ENCODE data around the gene CCDC50. TPM values are rescaled to one million over a fixed set of nuclear protein-coding genes. Genes with fewer than 3 reads are reported as not detected.

Gene CCDC50
- total RNA-seq, 1 donor from 2014 or later: 51.2 TPM

- no peak overlapping the region for H3K4me2 ChIP-seq
- peaks cover 2% of the 10 kb centered on the region for H3K27me3 Mint-ChIP-seq (ENCODE audit: insufficient read depth, low read depth)
- H3K9ac ChIP-seq: no peak overlapping the region
- no peaks in the 10 kb centered on the region for H3K79me2 ChIP-seq (ENCODE audit: low read depth)
- no peak overlapping the region for H3K27ac ChIP-seq
- H4K20me1 ChIP-seq (ENCODE audit: low read depth): no peaks in the 10 kb centered on the region
- H3F3A ChIP-seq (ENCODE audit: low read depth): no peaks in the 10 kb centered on the region
- no peak overlapping the region for H2AFZ ChIP-seq (replicated peaks)
- no peak overlapping the region for H3K27ac Mint-ChIP-seq
- H3K4me1 ChIP-seq: no peaks in the 10 kb centered on the region
- no peaks in the 10 kb centered on the region for H3K27me3 ChIP-seq
- no peak overlapping the region for H3K4me3 Mint-ChIP-seq
- no peaks in the 10 kb centered on the region for H3K36me3 ChIP-seq
- no peak for DNase-seq (ENCODE audit: low spot score)
- peaks cover 7% of the 10 kb centered on the region for H3K4me1 Mint-ChIP-seq
- H3K36me3 Mint-ChIP-seq: no peaks in the 10 kb centered on the region
- H3K9me3 ChIP-seq (ENCODE audit: low read depth): no peaks in the 10 kb centered on the region
- no peak overlapping the region for H3K4me3 ChIP-seq
- peaks cover 9% of the 10 kb centered on the region for H3K9me3 Mint-ChIP-seq
- TF ChIP-seq CTCF (IDR thresholded peaks at IDR 0.05) (no peak), EZH2 (IDR thresholded peaks at IDR 0.05) (no peak), EZH2phosphoT487 (IDR thresholded peaks at IDR 0.05) (no peak)
These were observed 95.7 kb downstream of the CCDC50 start for GRCh38 chr3:191424881-191425280.

DNA sequence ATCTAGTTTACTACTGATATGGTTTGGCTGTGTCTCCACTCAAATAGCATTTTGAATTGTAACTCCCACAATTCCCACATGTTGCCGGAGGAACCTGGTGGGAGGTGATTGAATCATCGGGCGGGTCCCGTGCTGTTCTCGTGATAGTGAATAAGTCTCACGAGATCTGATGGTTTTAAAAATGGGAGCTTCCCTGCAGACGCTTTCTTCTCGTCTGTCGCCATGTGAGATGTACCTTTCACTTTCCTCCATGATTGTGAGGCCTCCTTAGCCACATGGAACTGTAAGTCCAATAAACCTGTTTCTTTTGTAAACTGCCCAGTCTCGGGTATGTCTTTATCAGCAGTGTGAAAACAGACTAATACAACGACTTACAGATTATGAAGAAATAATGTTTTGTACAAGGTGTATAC is 96.1 kb downstream of the CCDC50 start:
- no peaks in the 10 kb centered on the region for H4K20me1 ChIP-seq (ENCODE audit: low read depth)
- no peaks in the 10 kb centered on the region for H3K9me3 ChIP-seq (ENCODE audit: low read depth)
- Mint-ChIP-seq H3K4me3 (no peak overlapping the region), H3K9me3 (peaks cover 8% of the 10 kb centered on the region), H3K27ac (no peak overlapping the region), H3K4me1 (peaks cover 7% of the 10 kb centered on the region), H3K27me3 (ENCODE audit: insufficient read depth, low read depth) (peaks cover 2% of the 10 kb centered on the region), H3K36me3 (no peaks in the 10 kb centered on the region)
- H3K36me3 ChIP-seq: no peaks in the 10 kb centered on the region
- no peak overlapping the region for H3K4me2 ChIP-seq
- H3K4me1 ChIP-seq: no peaks in the 10 kb centered on the region
- no peak for TF ChIP-seq EZH2 (IDR thresholded peaks at IDR 0.05)
- TF ChIP-seq EZH2phosphoT487 (IDR thresholded peaks at IDR 0.05): no peak
- no peak for TF ChIP-seq CTCF (IDR thresholded peaks at IDR 0.05)
- H2AFZ ChIP-seq (replicated peaks): no peak overlapping the region
- no peaks in the 10 kb centered on the region for H3K79me2 ChIP-seq (ENCODE audit: low read depth)
- no peak overlapping the region for H3K27ac ChIP-seq
- no peaks in the 10 kb centered on the region for H3F3A ChIP-seq (ENCODE audit: low read depth)
- no peak for DNase-seq (ENCODE audit: low spot score)
- H3K27me3 ChIP-seq: no peaks in the 10 kb centered on the region
- H3K9ac ChIP-seq: no peak overlapping the region
- no peak overlapping the region for H3K4me3 ChIP-seq

DNA sequence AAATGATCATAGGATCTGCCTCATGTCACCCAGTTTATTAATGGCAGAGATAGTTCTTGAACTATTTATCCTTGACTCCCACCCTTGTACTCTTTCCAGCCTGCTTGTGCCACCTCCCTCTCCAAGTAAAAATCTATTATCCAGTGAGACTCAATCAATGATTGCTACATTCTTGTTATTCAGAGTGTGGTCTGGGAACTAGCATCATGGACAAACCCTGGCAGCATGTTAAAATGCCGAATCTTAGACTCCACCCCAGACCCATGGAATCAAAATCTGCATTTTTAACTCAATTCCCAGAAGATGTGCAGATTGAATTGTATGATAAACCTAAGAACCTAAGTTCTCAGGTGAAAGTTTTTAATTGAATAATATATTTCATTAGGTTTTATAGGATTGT is 97.1 kb downstream of the CCDC50 start:
- H2AFZ ChIP-seq (replicated peaks): no peak overlapping the region
- Mint-ChIP-seq H3K36me3 (no peaks in the 10 kb centered on the region), H3K27ac (no peak overlapping the region), H3K4me1 (peaks cover 7% of the 10 kb centered on the region), H3K9me3 (peaks cover 5% of the 10 kb centered on the region), H3K27me3 (ENCODE audit: insufficient read depth, low read depth) (no peaks in the 10 kb centered on the region), H3K4me3 (no peak overlapping the region)
- no peak overlapping the region for H3K27ac ChIP-seq
- no peak overlapping the region for H3K4me3 ChIP-seq
- no peaks in the 10 kb centered on the region for H3K79me2 ChIP-seq (ENCODE audit: low read depth)
- no peaks in the 10 kb centered on the region for H3F3A ChIP-seq (ENCODE audit: low read depth)
- H3K27me3 ChIP-seq: no peaks in the 10 kb centered on the region
- H3K9ac ChIP-seq: no peak overlapping the region
- H3K4me1 ChIP-seq: no peaks in the 10 kb centered on the region
- TF ChIP-seq CTCF (IDR thresholded peaks at IDR 0.05) (no peak), EZH2phosphoT487 (IDR thresholded peaks at IDR 0.05) (no peak), EZH2 (IDR thresholded peaks at IDR 0.05) (no peak)
- DNase-seq (ENCODE audit: low spot score): no peak
- H4K20me1 ChIP-seq (ENCODE audit: low read depth): no peaks in the 10 kb centered on the region
- no peaks in the 10 kb centered on the region for H3K36me3 ChIP-seq
- no peaks in the 10 kb centered on the region for H3K9me3 ChIP-seq (ENCODE audit: low read depth)
- H3K4me2 ChIP-seq: no peak overlapping the region

Measured in neural progenitor cell (in vitro differentiated cells).